Smooth muscle cell (in vitro differentiated cells): ENCODE measurements around the gene CRACDL. TPM values are rescaled to one million over a fixed set of nuclear protein-coding genes. Genes with fewer than 3 reads are reported as not detected.
A peak's percentile ranks its signal among the peaks of the same experiment; 100 is the strongest.

ENCODE experiments used
- DNase-seq: peaks from one replicate; lab custom pipeline; 2025; ENCODE audit not compliant: unreplicated experiment; lab: John Stamatoyannopoulos, UW
- H2AFZ ChIP-seq: fragments of 200-600 bp; sonication (generic); 2 replicates; pipeline ENCODE4 v1.6.0; 2016; ENCODE audit warnings: antibody characterized with exemption, low read depth, mild to moderate bottlenecking
- H3F3A ChIP-seq: fragments of 200-600 bp; sonication (generic); 2 replicates; pipeline ENCODE4 v1.6.0; 2017; ENCODE audit warnings: antibody characterized with exemption, low read depth
- H3K27ac ChIP-seq: fragments of 200-600 bp; sonication (generic); 2 replicates; pipeline ENCODE4 v1.5.1; 2016; ENCODE audit warnings: low read depth, mild to moderate bottlenecking
- H3K27me3 ChIP-seq: fragments of 200-600 bp; sonication (generic); 2 replicates; pipeline ENCODE4 v1.6.1; 2016; ENCODE audit warnings: low read depth, mild to moderate bottlenecking
- H3K36me3 ChIP-seq: fragments of 200-600 bp; sonication (generic); 2 replicates; pipeline ENCODE4 v1.5.1; 2016; ENCODE audit warnings: low read depth
- H3K4me1 ChIP-seq: fragments of 200-600 bp; sonication (generic); 2 replicates; pipeline ENCODE4 v1.5.1; 2016; ENCODE audit warnings: low read depth
- H3K4me2 ChIP-seq: fragments of 200-600 bp; sonication (generic); 2 replicates; pipeline ENCODE4 v1.6.0; 2016; ENCODE audit warnings: mild to moderate bottlenecking
- H3K4me3 ChIP-seq: fragments of 200-600 bp; sonication (generic); 2 replicates; pipeline ENCODE4 v1.5.1; 2016; ENCODE audit warnings: mild to moderate bottlenecking
- H3K79me2 ChIP-seq: fragments of 200-600 bp; sonication (generic); 2 replicates; pipeline ENCODE4 v1.6.0; 2016; ENCODE audit warnings: low read depth, mild to moderate bottlenecking
- H3K9ac ChIP-seq: fragments of 200-600 bp; sonication (generic); 2 replicates; pipeline ENCODE4 v1.6.0; 2016; ENCODE audit warnings: low read depth
- H3K9me3 ChIP-seq: fragments of 200-600 bp; sonication (generic); replicated peaks from 2 replicates; pipeline ENCODE4 v1.5.1; 2016; ENCODE audit warnings: low read depth
- H4K20me1 ChIP-seq: fragments of 200-600 bp; sonication (generic); 2 replicates; pipeline ENCODE4 v1.6.0; 2016; ENCODE audit warnings: low read depth
- CTCF ChIP-seq: fragments of 200-600 bp; sonication (generic); IDR thresholded peaks from 2 replicates; pipeline ENCODE4 v1.5.1; 2017; ENCODE audit warnings: borderline replicate concordance, mild to moderate bottlenecking, antibody characterized with exemption; ENCODE audit not compliant: insufficient read depth, poor library complexity, severe bottlenecking
- WGBS: methylation state at CpG from one replicate; pipeline ENCODE4 v1.1.7; 2016; ENCODE audit warnings: low lambda C conversion rate; 5-methylcytosine and 5-hydroxymethylcytosine counted together
- polyA plus RNA-seq: library from polyadenylated mRNA; unstranded; fragments of >200 nt; fragmentation: Nextera tagmentation; extraction: Ambion mirVana; gene quantifications from 2 replicates; pipeline ENCODE4 v1.2.1, GENCODE V29; 2016
- total RNA-seq: library from RNA; depleted of rRNA; stranded (reverse); fragments of >200 nt; gene quantifications from 2 replicates; pipeline ENCODE4 v1.2.3, GENCODE V29; 2014

CRACDL gene
- total and polyA plus RNA-seq, 2 experiments from 2014 or later = 0.72 to 2.2 TPM

GRCh38 chr2:98773907-98774306 is 162.1 kb downstream of the CRACDL start:
- H4K20me1 ChIP-seq = no peaks in the 10 kb centered on the region
- H3F3A ChIP-seq = no peaks in the 10 kb centered on the region
- DNase-seq = no peak
- H3K79me2 ChIP-seq = no peaks in the 10 kb centered on the region
- no peak overlapping the region for H3K9ac ChIP-seq
- H3K4me3 ChIP-seq = no peak overlapping the region
- no peaks in the 10 kb centered on the region for H3K4me1 ChIP-seq
- WGBS = 93% methylated on average over 4 of the region's 4 CpGs
- no peak overlapping the region for H3K27ac ChIP-seq
- no peak overlapping the region for H3K4me2 ChIP-seq
- H2AFZ ChIP-seq = no peak overlapping the region
- H3K27me3 ChIP-seq = no peaks in the 10 kb centered on the region
- H3K9me3 ChIP-seq = no peaks in the 10 kb centered on the region
- H3K36me3 ChIP-seq = no peaks in the 10 kb centered on the region
- TF ChIP-seq CTCF = no peak

- DNase-seq = no peak
- Histone ChIP-seq H3F3A (no peaks in the 10 kb centered on the region), H3K36me3 (no peaks in the 10 kb centered on the region), H3K4me3 (no peak overlapping the region), H2AFZ (peak overlapping the region; percentile 31), H4K20me1 (no peaks in the 10 kb centered on the region), H3K4me2 (peak overlapping the region; percentile 69), H3K9me3 (no peaks in the 10 kb centered on the region), H3K27ac (peak overlapping the region; percentile 31), H3K9ac (peak overlapping the region; percentile 0), H3K27me3 (no peaks in the 10 kb centered on the region), H3K4me1 (no peaks in the 10 kb centered on the region), H3K79me2 (no peaks in the 10 kb centered on the region)
- 96% methylated on average over 5 of the region's 5 CpGs for WGBS
- TF ChIP-seq CTCF = no peak
Measured at GRCh38 chr2:98773169-98773568, 162.9 kb downstream of the CRACDL start.

GRCh38 chr2:98772536-98772935 is 163.5 kb downstream of the CRACDL start:
- Histone ChIP-seq H3K4me2 (peak overlapping the region; percentile 69), H3K79me2 (no peaks in the 10 kb centered on the region), H3K27ac (peak overlapping the region; percentile 31), H2AFZ (peak overlapping the region; percentile 31), H3K4me3 (no peak overlapping the region), H4K20me1 (no peaks in the 10 kb centered on the region), H3F3A (no peaks in the 10 kb centered on the region), H3K27me3 (no peaks in the 10 kb centered on the region), H3K36me3 (no peaks in the 10 kb centered on the region), H3K9me3 (no peaks in the 10 kb centered on the region), H3K9ac (peak overlapping the region; percentile 0), H3K4me1 (no peaks in the 10 kb centered on the region)
- DNase-seq = no peak
- WGBS = 52% methylated on average over 8 of the region's 8 CpGs
- TF ChIP-seq CTCF = no peak

DNA sequence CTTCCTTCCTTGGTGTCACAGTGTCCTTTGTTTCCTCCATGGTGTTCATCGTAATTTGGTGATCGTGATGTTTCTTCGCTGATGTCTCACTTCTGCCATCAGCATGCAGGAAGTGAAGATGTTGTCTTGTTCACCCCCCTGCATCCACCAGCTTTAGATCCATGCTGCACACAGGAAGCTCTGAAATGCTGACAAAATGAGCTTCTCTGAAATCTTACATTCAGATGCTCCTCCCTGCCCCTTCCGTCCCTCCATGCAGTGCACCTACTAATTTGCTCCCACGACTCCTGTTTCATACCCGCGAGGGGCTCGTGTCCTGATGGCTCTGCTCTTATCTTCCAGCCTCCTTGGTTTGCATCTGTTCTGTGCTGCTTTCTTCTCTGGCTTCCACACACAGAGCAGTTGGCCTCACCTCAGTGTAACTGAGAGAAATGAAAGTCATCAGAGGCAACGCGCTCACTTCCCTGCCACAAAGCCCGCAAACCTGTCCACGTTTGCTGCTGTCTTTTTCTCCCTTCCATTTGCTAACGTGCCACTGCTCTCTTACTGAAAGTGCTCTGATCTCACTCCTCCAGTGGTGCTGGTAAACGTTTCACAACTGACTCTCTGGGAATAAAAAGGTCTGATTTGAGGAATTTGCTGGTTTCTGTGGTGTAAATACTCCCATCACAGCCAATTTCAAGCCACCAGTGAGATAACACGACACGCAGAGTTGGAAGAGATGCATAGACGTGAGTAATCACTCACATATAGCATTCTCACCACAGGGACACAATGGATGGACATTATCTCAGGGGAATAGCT is 164.1 kb downstream of the CRACDL start:
- DNase-seq = no peak
- 43% methylated on average over 17 of the region's 17 CpGs for WGBS
- H3K4me1 ChIP-seq = no peaks in the 10 kb centered on the region
- H3K79me2 ChIP-seq = no peaks in the 10 kb centered on the region
- H3K9me3 ChIP-seq = no peaks in the 10 kb centered on the region
- no peaks in the 10 kb centered on the region for H3F3A ChIP-seq
- peak overlapping the region; percentile 69 for H3K4me2 ChIP-seq
- H3K27me3 ChIP-seq = no peaks in the 10 kb centered on the region
- peak overlapping the region; percentile 19 for H2AFZ ChIP-seq
- no peak for TF ChIP-seq CTCF
- no peak overlapping the region for H3K4me3 ChIP-seq
- no peaks in the 10 kb centered on the region for H4K20me1 ChIP-seq
- no peaks in the 10 kb centered on the region for H3K36me3 ChIP-seq
- H3K9ac ChIP-seq = peak overlapping the region; percentile 0
- peak overlapping the region; percentile 31 for H3K27ac ChIP-seq
